MCF 10A (cell line): ENCODE results near the gene MBLAC1. TPM values are rescaled to one million over a fixed set of nuclear protein-coding genes. Genes with fewer than 3 reads are reported as not detected.

Experiments used
- BruUV-seq: library from RNA; stranded (reverse); fragments of 400-500 nt; replicated peaks from 2 replicates; lab custom pipeline; 2021; lab: Mats Ljungman, UMichigan
- CTCF ChIA-PET: fragments of 300-600 bp; sonication (Branson Sonifier 250); formaldehyde crosslinking; extraction: SDS; loops from one replicate; lab custom pipeline; 2021; ENCODE audit warnings: antibody characterized with exemption, inconsistent platforms; lab: Yijun Ruan, JAX
- POLR2A ChIA-PET: fragments of 300-600, 350-650 bp; sonication (Branson Sonifier 250); formaldehyde crosslinking; extraction: SDS; loops from one replicate; lab custom pipeline; 2020; ENCODE audit warnings: antibody characterized with exemption, inconsistent platforms; lab: Yijun Ruan, JAX
- DNase-seq: peaks from one replicate; pipeline ENCODE4 v3.0.0-alpha.2; 2018; ENCODE audit not compliant: unreplicated experiment
- H3K27ac Mint-ChIP-seq: one replicate; pipeline ENCODE4 v1.8.0; 2022; ENCODE audit warnings: mild to moderate bottlenecking, low read depth, mixed read lengths; ENCODE audit not compliant: unreplicated experiment
- H3K27me3 Mint-ChIP-seq: one replicate; pipeline ENCODE4 v1.8.0; 2022; ENCODE audit warnings: mixed read lengths; ENCODE audit not compliant: insufficient read depth, unreplicated experiment
- H3K36me3 Mint-ChIP-seq: one replicate; pipeline ENCODE4 v1.8.0; 2022; ENCODE audit warnings: mild to moderate bottlenecking, moderate library complexity, mixed read lengths; ENCODE audit not compliant: insufficient read depth, unreplicated experiment
- H3K4me1 Mint-ChIP-seq: one replicate; pipeline ENCODE4 v1.8.0; 2022; ENCODE audit warnings: mixed read lengths; ENCODE audit not compliant: insufficient read depth, unreplicated experiment
- H3K4me3 Mint-ChIP-seq: one replicate; pipeline ENCODE4 v1.8.0; 2022; ENCODE audit warnings: mild to moderate bottlenecking, moderate library complexity, mixed read lengths; ENCODE audit not compliant: unreplicated experiment
- H3K9me3 Mint-ChIP-seq: one replicate; pipeline ENCODE4 v1.8.0; 2022; ENCODE audit warnings: mixed read lengths; ENCODE audit not compliant: unreplicated experiment
- intact Hi-C: fragments of 100-400 bp; cut with micrococcal nuclease; formaldehyde crosslinking; loops from 2 replicates; pipeline ENCODE4 v1.14.1; 2022
- total RNA-seq: library from RNA; stranded (reverse); gene quantifications from 2 replicates; pipeline ENCODE4 v1.2.3, GENCODE V29; 2022
- TF ChIP-seq, protein P1 (sequence below): fragments of 200-600 bp; IDR thresholded peaks from one replicate; pipeline ENCODE4 v1.8.0; 2022; ENCODE audit warnings: antibody characterized with exemption, mild to moderate bottlenecking; ENCODE audit not compliant: unreplicated experiment

The MBLAC1 gene
- total RNA-seq, 1 experiment from 2014 or later = 3.2 TPM

- no peak overlapping the region for H3K4me3 Mint-ChIP-seq
- BruUV-seq = no TSS peak
- H3K36me3 Mint-ChIP-seq = peaks cover 44% of the 10 kb centered on the region
- POLR2A ChIA-PET = no interaction called here
- H3K27ac Mint-ChIP-seq = no peak overlapping the region
- DNase-seq = no peak
- H3K4me1 Mint-ChIP-seq = peaks cover 26% of the 10 kb centered on the region
- intact Hi-C loops = no loop called here
- TF ChIP-seq, protein P1, sequence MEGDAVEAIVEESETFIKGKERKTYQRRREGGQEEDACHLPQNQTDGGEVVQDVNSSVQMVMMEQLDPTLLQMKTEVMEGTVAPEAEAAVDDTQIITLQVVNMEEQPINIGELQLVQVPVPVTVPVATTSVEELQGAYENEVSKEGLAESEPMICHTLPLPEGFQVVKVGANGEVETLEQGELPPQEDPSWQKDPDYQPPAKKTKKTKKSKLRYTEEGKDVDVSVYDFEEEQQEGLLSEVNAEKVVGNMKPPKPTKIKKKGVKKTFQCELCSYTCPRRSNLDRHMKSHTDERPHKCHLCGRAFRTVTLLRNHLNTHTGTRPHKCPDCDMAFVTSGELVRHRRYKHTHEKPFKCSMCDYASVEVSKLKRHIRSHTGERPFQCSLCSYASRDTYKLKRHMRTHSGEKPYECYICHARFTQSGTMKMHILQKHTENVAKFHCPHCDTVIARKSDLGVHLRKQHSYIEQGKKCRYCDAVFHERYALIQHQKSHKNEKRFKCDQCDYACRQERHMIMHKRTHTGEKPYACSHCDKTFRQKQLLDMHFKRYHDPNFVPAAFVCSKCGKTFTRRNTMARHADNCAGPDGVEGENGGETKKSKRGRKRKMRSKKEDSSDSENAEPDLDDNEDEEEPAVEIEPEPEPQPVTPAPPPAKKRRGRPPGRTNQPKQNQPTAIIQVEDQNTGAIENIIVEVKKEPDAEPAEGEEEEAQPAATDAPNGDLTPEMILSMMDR = no peak
- CTCF ChIA-PET = no interaction called here
- H3K27me3 Mint-ChIP-seq = no peaks in the 10 kb centered on the region
- H3K9me3 Mint-ChIP-seq = no peaks in the 10 kb centered on the region
These were observed 27.2 kb downstream of the MBLAC1 start for GRCh38 chr7:100153708-100154535.

DNA sequence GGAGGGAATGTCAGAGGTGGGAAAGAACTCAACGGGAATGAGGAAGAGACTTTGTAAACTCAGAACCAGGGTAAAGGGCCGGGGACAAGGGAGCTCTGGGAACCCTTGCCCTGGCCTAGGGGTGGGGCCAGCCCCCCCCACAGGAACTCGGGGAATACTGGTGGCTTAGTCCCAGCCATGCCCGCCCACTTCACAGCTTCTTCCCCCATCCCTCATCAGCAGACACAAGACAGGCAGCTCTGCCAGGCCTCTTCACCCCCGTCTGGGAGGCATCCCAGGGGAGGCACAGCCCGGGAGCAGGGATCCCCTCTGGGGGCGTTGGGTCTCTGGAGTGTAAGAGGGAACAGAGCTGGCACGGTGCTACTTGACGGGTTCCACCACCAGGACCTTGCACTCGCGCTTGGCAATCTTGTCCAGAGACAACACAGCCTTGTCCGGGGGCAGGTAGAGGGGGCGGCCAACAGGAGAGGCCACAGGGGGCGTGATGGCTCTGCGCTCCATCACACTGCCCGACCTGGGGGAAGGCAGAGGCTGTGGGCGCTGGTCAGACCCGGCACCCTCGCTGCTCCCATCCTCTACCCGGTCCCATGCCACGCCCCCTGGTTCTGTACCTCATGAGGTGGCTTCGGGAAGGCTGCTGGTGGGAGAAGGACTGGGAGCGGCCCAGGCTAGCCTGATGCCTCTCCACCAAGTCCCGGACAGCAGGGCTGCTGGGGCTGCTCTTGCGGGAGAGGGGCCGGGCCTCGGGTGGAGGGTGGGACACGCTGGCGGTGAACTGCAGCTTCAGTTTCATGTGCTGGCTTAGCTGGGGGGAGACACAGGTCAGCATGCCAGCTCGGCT, 28.1 kb downstream of the MBLAC1 start:
- Mint-ChIP-seq H3K27me3 (no peaks in the 10 kb centered on the region), H3K4me3 (no peak overlapping the region), H3K36me3 (peaks cover 49% of the 10 kb centered on the region), H3K9me3 (no peaks in the 10 kb centered on the region), H3K4me1 (peaks cover 26% of the 10 kb centered on the region), H3K27ac (no peak overlapping the region)
- ChIA-PET CTCF (interaction anchor here (1.0 to 1.6 kb wide), 2 partner anchors 24 to 72 kb away, joined by 3 to 5 read pairs; no protein-coding TSS in a partner anchor), POLR2A (no interaction called here)
- intact Hi-C loops = no loop called here
- DNase-seq = no peak
- no TSS peak for BruUV-seq
- TF ChIP-seq, protein P1 = no peak

DNA sequence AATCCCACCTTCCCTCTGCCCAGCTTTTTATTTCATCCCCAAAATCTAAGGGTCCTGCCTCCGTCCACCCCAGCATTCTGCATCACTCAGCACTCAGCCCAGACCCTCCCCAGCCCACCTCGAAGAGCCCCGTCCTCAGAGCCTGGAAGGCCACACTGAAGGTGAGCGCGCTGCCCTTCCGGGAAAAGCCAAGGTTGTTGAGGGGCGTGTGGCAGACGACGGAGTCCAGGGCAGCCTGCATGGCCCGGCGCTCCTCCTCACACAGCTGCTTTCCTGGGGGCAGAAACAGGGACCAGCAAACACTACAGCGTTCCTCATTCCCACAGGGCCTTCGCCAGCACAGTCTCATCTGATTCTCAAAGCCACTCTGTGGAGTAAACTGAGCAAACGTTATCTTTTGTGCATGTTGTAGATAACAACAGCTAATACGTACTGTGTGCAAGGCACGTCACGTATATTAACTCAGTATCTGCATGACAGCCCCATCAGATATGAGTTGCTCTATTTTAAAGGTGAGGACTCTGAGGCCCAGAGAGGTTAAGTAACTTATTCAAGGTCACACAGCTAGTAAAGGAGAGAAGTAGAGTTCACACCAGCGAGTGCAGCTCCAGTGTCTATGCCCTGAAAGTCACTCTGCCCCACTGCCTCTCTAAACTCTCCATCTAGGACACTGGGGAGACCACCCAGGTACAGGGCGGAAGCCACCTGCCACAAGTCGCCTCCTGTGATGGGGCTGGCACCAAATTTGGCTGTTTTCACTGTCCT, 29.0 kb downstream of the MBLAC1 start:
- Mint-ChIP-seq H3K4me1 (peaks cover 19% of the 10 kb centered on the region), H3K36me3 (peaks cover 40% of the 10 kb centered on the region), H3K27ac (no peak overlapping the region), H3K9me3 (no peaks in the 10 kb centered on the region), H3K27me3 (no peaks in the 10 kb centered on the region), H3K4me3 (peak overlapping the region; percentile 12)
- ChIA-PET CTCF (interaction anchor here (0.6 to 1.6 kb wide), 4 partner anchors 23 to 73 kb away, joined by 3 to 5 read pairs (median 3); no protein-coding TSS in a partner anchor), POLR2A (interaction anchor here (1.3 kb wide), 1 partner anchor 54 kb away, joined by 4 read pairs; the partner anchor contains the start of genes AP4M1 and MCM7)
- no peak for DNase-seq
- intact Hi-C loops = no loop called here
- TF ChIP-seq, protein P1 = no peak
- BruUV-seq = no TSS peak
